ENCODE data around the gene DDR2. TPM values are rescaled to one million over a fixed set of nuclear protein-coding genes. Genes with fewer than 3 reads are reported as not detected.

DDR2 gene
- polyA plus RNA-seq, 1 of the 3 experiments (the other 2 are of a cell fraction), result 34.0 TPM

DNA sequence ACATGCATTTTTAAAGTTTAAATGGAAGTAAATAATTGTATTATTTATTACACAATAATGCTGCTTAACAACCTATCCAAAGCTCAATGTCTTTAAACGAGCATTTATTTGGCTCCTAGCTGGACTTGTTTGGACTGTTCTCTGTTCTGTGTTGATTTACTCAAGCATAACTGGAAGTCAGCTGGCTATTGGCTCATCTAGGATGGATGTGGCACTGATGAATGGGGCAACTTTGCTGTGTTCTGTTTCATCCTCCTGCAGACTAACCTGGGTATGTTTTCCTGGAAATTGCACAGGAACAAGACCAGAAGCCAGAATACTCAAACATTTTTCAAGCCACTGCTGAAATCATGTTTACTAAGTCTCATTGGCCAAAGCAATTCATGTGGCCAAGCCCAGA lies 87.4 kb downstream of the DDR2 start:
- Histone ChIP-seq H2AFZ (ENCODE audit: low read depth) (no peak overlapping the region), H3K4me2 (no peak overlapping the region), H3K27ac (ENCODE audit: low read depth in 2 of 2, low read length in 1 of 2) (no peak overlapping the region), H3K9ac (no peak overlapping the region), H3F3A (replicated peaks; ENCODE audit: insufficient read depth) (peaks cover 21% of the 10 kb centered on the region), H3K79me2 (ENCODE audit: insufficient read depth) (peaks cover 96% of the 10 kb centered on the region), H3K27me3 (ENCODE audit: insufficient read depth) (no peaks in the 10 kb centered on the region), H3K36me3 (replicated peaks in 1 of 2; ENCODE audit: control insufficient read depth in 1 of 2, insufficient read depth in 2 of 2, low read length in 1 of 2) (peaks cover 26 to 36% of the 10 kb centered on the region in 2 experiments), H4K20me1 (ENCODE audit: insufficient read depth) (peaks cover 51% of the 10 kb centered on the region), H3K9me3 (no peaks in the 10 kb centered on the region), H3K9me2 (no peaks in the 10 kb centered on the region), H3K4me3 (ENCODE audit: low read depth in 2 of 2, low read length in 1 of 2) (no peak overlapping the region), H3K4me1 (ENCODE audit: control insufficient read depth in 1 of 2, insufficient read depth in 2 of 2, low read depth in 1 of 2, low read length in 1 of 2) (peaks cover 2 to 5% of the 10 kb centered on the region in 2 experiments; a peak in 3 of 4 replicates)
- no peak for DNase-seq
- ChIA-PET POLR2A (no interaction called here), CTCF (interaction anchor here (1.0 to 1.6 kb wide), 2 partner anchors 105 to 106 kb away, joined by 3 to 4 read pairs; no protein-coding TSS in a partner anchor)
- whole genome bisulfite sequencing (ENCODE audit: low lambda C conversion rate), result 65% methylated on average over 1 of the region's 1 CpG
- no peak for TF ChIP-seq RFX5 (IDR thresholded peaks at IDR 0.05; ENCODE audit: low read length)
- TF ChIP-seq CHD2 (IDR thresholded peaks at IDR 0.05; ENCODE audit: low read length, partially characterized antibody), result no peak
- no peak for TF ChIP-seq SIN3A (IDR thresholded peaks at IDR 0.05; ENCODE audit: borderline replicate concordance, low read depth, low read length)
- TF ChIP-seq FOSL2 (IDR thresholded peaks at IDR 0.05; ENCODE audit: borderline replicate concordance, low read depth), result no peak
- TF ChIP-seq JUND (IDR thresholded peaks at IDR 0.05), result no peak
- TF ChIP-seq, protein P1, sequence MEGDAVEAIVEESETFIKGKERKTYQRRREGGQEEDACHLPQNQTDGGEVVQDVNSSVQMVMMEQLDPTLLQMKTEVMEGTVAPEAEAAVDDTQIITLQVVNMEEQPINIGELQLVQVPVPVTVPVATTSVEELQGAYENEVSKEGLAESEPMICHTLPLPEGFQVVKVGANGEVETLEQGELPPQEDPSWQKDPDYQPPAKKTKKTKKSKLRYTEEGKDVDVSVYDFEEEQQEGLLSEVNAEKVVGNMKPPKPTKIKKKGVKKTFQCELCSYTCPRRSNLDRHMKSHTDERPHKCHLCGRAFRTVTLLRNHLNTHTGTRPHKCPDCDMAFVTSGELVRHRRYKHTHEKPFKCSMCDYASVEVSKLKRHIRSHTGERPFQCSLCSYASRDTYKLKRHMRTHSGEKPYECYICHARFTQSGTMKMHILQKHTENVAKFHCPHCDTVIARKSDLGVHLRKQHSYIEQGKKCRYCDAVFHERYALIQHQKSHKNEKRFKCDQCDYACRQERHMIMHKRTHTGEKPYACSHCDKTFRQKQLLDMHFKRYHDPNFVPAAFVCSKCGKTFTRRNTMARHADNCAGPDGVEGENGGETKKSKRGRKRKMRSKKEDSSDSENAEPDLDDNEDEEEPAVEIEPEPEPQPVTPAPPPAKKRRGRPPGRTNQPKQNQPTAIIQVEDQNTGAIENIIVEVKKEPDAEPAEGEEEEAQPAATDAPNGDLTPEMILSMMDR (IDR thresholded peaks at IDR 0.05), result no peak
- no peak for TF ChIP-seq TAF1 (IDR thresholded peaks at IDR 0.05; ENCODE audit: borderline replicate concordance, low read depth, low read length)
- no peak for TF ChIP-seq YY1 (IDR thresholded peaks at IDR 0.05; ENCODE audit: low read depth)
- no peak for TF ChIP-seq MEF2A (IDR thresholded peaks at IDR 0.05; ENCODE audit: borderline replicate concordance, low read depth)

DNA sequence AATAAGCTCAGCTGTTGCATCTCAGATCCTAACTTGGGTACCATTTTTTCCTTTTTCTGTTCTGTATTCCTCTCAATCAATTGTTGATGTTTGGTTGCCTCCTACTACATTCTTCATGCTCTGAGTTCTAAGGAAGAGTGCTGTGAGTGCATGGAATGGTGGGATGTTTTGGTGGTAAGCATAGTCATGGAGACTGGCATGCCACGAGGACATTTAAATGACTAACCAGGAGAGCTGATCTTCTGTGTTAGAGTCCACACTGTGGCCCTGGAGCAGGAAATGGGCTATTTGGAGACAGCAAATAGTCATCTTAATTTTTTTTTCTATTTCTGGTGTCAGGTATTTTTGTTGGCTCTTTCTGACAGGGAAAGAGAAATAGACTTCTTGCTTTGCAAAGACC lies 88.7 kb downstream of the DDR2 start:
- Histone ChIP-seq H3K4me3 (ENCODE audit: low read depth in 2 of 2, low read length in 1 of 2) (no peak overlapping the region), H3K9me2 (no peaks in the 10 kb centered on the region), H3K9ac (no peak overlapping the region), H3K9me3 (no peaks in the 10 kb centered on the region), H3K27me3 (ENCODE audit: insufficient read depth) (no peaks in the 10 kb centered on the region), H3K27ac (ENCODE audit: low read depth in 2 of 2, low read length in 1 of 2) (peak overlapping the region in 1 of 2 experiments; percentile 48; a peak in 2 of 4 replicates), H4K20me1 (ENCODE audit: insufficient read depth) (peaks cover 48% of the 10 kb centered on the region), H3F3A (replicated peaks; ENCODE audit: insufficient read depth) (peaks cover 21% of the 10 kb centered on the region), H3K36me3 (replicated peaks in 1 of 2; ENCODE audit: control insufficient read depth in 1 of 2, insufficient read depth in 2 of 2, low read length in 1 of 2) (peaks cover 26 to 33% of the 10 kb centered on the region in 2 experiments), H2AFZ (ENCODE audit: low read depth) (no peak overlapping the region), H3K4me1 (ENCODE audit: control insufficient read depth in 1 of 2, insufficient read depth in 2 of 2, low read depth in 1 of 2, low read length in 1 of 2) (peaks cover 0 to 2% of the 10 kb centered on the region in 2 experiments; a peak in 2 of 4 replicates), H3K79me2 (ENCODE audit: insufficient read depth) (peaks cover 94% of the 10 kb centered on the region), H3K4me2 (no peak overlapping the region)
- no peak for DNase-seq
- CTCF ChIA-PET, result no interaction called here
- POLR2A ChIA-PET, result no interaction called here
- WGBS (ENCODE audit: low lambda C conversion rate), result 90% methylated on average over 1 of the region's 1 CpG
- TF ChIP-seq SMC3 (IDR thresholded peaks at IDR 0.05; ENCODE audit: low read depth, low read length) (no peak), MEF2A (IDR thresholded peaks at IDR 0.05; ENCODE audit: borderline replicate concordance, low read depth) (no peak), MXI1 (IDR thresholded peaks at IDR 0.05; ENCODE audit: low read depth, low read length) (no peak), GATA2 (CRISPR knock-in tag; IDR thresholded peaks at IDR 0.05) (no peak), POLR2AphosphoS5 (IDR thresholded peaks at IDR 0.05; ENCODE audit: low read depth, low read length) (no peak), FOSL2 (IDR thresholded peaks at IDR 0.05; ENCODE audit: borderline replicate concordance, low read depth) (no peak), JUND (IDR thresholded peaks at IDR 0.05) (no peak), FOXJ3 (CRISPR knock-in tag; IDR thresholded peaks at IDR 0.05) (no peak), NRF1 (IDR thresholded peaks at IDR 0.05; ENCODE audit: low read depth, low read length) (no peak), EP300 (IDR thresholded peaks at IDR 0.05; ENCODE audit: borderline replicate concordance in 1 of 2, low read depth in 1 of 2, low read length in 1 of 2) (no peak), TAF1 (IDR thresholded peaks at IDR 0.05; ENCODE audit: borderline replicate concordance, low read depth, low read length) (no peak), SIN3A (IDR thresholded peaks at IDR 0.05; ENCODE audit: borderline replicate concordance, low read depth, low read length) (no peak), TEAD4 (IDR thresholded peaks at IDR 0.05; ENCODE audit: borderline replicate concordance, insufficient read depth) (no peak), YY1 (IDR thresholded peaks at IDR 0.05; ENCODE audit: low read depth) (no peak), EZH2phosphoT487 (IDR thresholded peaks at IDR 0.05; ENCODE audit: borderline replicate concordance, low read depth) (no peak)
- TF ChIP-seq, protein P2, sequence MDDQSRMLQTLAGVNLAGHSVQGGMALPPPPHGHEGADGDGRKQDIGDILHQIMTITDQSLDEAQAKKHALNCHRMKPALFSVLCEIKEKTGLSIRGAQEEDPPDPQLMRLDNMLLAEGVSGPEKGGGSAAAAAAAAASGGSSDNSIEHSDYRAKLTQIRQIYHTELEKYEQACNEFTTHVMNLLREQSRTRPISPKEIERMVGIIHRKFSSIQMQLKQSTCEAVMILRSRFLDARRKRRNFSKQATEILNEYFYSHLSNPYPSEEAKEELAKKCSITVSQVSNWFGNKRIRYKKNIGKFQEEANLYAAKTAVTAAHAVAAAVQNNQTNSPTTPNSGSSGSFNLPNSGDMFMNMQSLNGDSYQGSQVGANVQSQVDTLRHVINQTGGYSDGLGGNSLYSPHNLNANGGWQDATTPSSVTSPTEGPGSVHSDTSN (IDR thresholded peaks at IDR 0.05), result no peak
- TF ChIP-seq, protein P3, sequence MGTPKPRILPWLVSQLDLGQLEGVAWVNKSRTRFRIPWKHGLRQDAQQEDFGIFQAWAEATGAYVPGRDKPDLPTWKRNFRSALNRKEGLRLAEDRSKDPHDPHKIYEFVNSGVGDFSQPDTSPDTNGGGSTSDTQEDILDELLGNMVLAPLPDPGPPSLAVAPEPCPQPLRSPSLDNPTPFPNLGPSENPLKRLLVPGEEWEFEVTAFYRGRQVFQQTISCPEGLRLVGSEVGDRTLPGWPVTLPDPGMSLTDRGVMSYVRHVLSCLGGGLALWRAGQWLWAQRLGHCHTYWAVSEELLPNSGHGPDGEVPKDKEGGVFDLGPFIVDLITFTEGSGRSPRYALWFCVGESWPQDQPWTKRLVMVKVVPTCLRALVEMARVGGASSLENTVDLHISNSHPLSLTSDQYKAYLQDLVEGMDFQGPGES (IDR thresholded peaks at IDR 0.05; ENCODE audit: low read depth, low read length), result no peak
- TF ChIP-seq, protein P4, sequence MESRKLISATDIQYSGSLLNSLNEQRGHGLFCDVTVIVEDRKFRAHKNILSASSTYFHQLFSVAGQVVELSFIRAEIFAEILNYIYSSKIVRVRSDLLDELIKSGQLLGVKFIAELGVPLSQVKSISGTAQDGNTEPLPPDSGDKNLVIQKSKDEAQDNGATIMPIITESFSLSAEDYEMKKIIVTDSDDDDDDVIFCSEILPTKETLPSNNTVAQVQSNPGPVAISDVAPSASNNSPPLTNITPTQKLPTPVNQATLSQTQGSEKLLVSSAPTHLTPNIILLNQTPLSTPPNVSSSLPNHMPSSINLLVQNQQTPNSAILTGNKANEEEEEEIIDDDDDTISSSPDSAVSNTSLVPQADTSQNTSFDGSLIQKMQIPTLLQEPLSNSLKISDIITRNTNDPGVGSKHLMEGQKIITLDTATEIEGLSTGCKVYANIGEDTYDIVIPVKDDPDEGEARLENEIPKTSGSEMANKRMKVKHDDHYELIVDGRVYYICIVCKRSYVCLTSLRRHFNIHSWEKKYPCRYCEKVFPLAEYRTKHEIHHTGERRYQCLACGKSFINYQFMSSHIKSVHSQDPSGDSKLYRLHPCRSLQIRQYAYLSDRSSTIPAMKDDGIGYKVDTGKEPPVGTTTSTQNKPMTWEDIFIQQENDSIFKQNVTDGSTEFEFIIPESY (IDR thresholded peaks at IDR 0.05; ENCODE audit: borderline replicate concordance, low read depth), result no peak
